Measurements from ENCODE around the gene BSND.
A peak's percentile ranks its signal among the peaks of the same experiment; 100 is the strongest.

The BSND gene

GRCh38 chr1:55039342-55040082 lies 40.8 kb downstream of the BSND start, which contains the start of gene PCSK9:
TSS of gene PCSK9 (plus strand) at chr1:55039548. CDS start at chr1:55039838, 290 bp downstream.
- no peak within 1 kb of the TSS for H3K27ac ChIP-seq (ENCODE audit: low read depth, low read length)

GRCh38 chr1:55040083-55040932 lies 41.6 kb downstream of the BSND start:
- Histone ChIP-seq H3K27me3 (ENCODE audit: control insufficient read depth, insufficient read depth, low read length) (peaks cover 51% of the 10 kb centered on the region), H3K36me3 (ENCODE audit: control insufficient read depth, insufficient read depth, low read length) (peaks cover 18% of the 10 kb centered on the region), H3K9me3 (ENCODE audit: control insufficient read depth, insufficient read depth, low read length) (no peaks in the 10 kb centered on the region), H3K4me1 (ENCODE audit: control insufficient read depth, insufficient read depth, low read length) (peaks cover 23% of the 10 kb centered on the region), H3K9ac (ENCODE audit: low read depth, low read length) (0 out of 2 replicates have a peak overlapping the region, but pooled peaks have one; percentile 53), H3K27ac (ENCODE audit: low read depth, low read length) (no peak overlapping the region), H3K4me3 (ENCODE audit: low read depth, low read length) (peak overlapping the region; percentile 73)

More at GRCh38 chr1:55039342-55040082, 40.8 kb downstream of the BSND start, which contains the start of gene PCSK9:
- peaks cover 23% of the 10 kb centered on the region for H3K4me1 ChIP-seq (ENCODE audit: control insufficient read depth, insufficient read depth, low read length)
- peaks cover 11% of the 10 kb centered on the region for H3K36me3 ChIP-seq (ENCODE audit: control insufficient read depth, insufficient read depth, low read length)
- no peaks in the 10 kb centered on the region for H3K9me3 ChIP-seq (ENCODE audit: control insufficient read depth, insufficient read depth, low read length)
- peak within 1 kb of the TSS; percentile 53; the same call in 1 of the 2 replicates for H3K9ac ChIP-seq (ENCODE audit: low read depth, low read length)
- peak within 1 kb of the TSS; percentile 73 for H3K4me3 ChIP-seq (ENCODE audit: low read depth, low read length)
- H3K27me3 ChIP-seq (ENCODE audit: control insufficient read depth, insufficient read depth, low read length) = peaks cover 51% of the 10 kb centered on the region

GRCh38 chr1:55040933-55041494 lies 42.3 kb downstream of the BSND start:
- Histone ChIP-seq H3K27me3 (ENCODE audit: control insufficient read depth, insufficient read depth, low read length) (peaks cover 51% of the 10 kb centered on the region), H3K9me3 (ENCODE audit: control insufficient read depth, insufficient read depth, low read length) (no peaks in the 10 kb centered on the region), H3K4me3 (ENCODE audit: low read depth, low read length) (peak overlapping the region; percentile 73), H3K27ac (ENCODE audit: low read depth, low read length) (no peak overlapping the region), H3K36me3 (ENCODE audit: control insufficient read depth, insufficient read depth, low read length) (peaks cover 21% of the 10 kb centered on the region), H3K4me1 (ENCODE audit: control insufficient read depth, insufficient read depth, low read length) (peaks cover 23% of the 10 kb centered on the region), H3K9ac (ENCODE audit: low read depth, low read length) (no peak overlapping the region)

- peaks cover 23% of the 10 kb centered on the region for H3K4me1 ChIP-seq (ENCODE audit: control insufficient read depth, insufficient read depth, low read length)
These were observed 42.9 kb downstream of the BSND start for GRCh38 chr1:55041613-55042012.

GRCh38 chr1:55043011-55043410 lies 44.3 kb downstream of the BSND start:
- Histone ChIP-seq H3K9ac (ENCODE audit: low read depth, low read length) (no peak overlapping the region), H3K36me3 (ENCODE audit: control insufficient read depth, insufficient read depth, low read length) (peaks cover 37% of the 10 kb centered on the region), H3K4me3 (ENCODE audit: low read depth, low read length) (no peak overlapping the region), H3K9me3 (ENCODE audit: control insufficient read depth, insufficient read depth, low read length) (no peaks in the 10 kb centered on the region), H3K27ac (ENCODE audit: low read depth, low read length) (no peak overlapping the region), H3K4me1 (ENCODE audit: control insufficient read depth, insufficient read depth, low read length) (peaks cover 23% of the 10 kb centered on the region), H3K27me3 (ENCODE audit: control insufficient read depth, insufficient read depth, low read length) (peaks cover 38% of the 10 kb centered on the region)

More at GRCh38 chr1:55041613-55042012, 42.9 kb downstream of the BSND start:
- Histone ChIP-seq H3K27me3 (ENCODE audit: control insufficient read depth, insufficient read depth, low read length) (peaks cover 47% of the 10 kb centered on the region), H3K9me3 (ENCODE audit: control insufficient read depth, insufficient read depth, low read length) (no peaks in the 10 kb centered on the region), H3K27ac (ENCODE audit: low read depth, low read length) (no peak overlapping the region), H3K36me3 (ENCODE audit: control insufficient read depth, insufficient read depth, low read length) (peaks cover 25% of the 10 kb centered on the region), H3K9ac (ENCODE audit: low read depth, low read length) (no peak overlapping the region), H3K4me3 (ENCODE audit: low read depth, low read length) (peak overlapping the region; percentile 73; the same call in 1 of the 2 replicates)

- Histone ChIP-seq H3K9ac (ENCODE audit: low read depth, low read length) (no peak overlapping the region), H3K27ac (ENCODE audit: low read depth, low read length) (no peak overlapping the region), H3K4me1 (ENCODE audit: control insufficient read depth, insufficient read depth, low read length) (peaks cover 19% of the 10 kb centered on the region)
These were observed 45.0 kb downstream of the BSND start for GRCh38 chr1:55043726-55044125.

GRCh38 chr1:55044617-55045397 lies 46.1 kb downstream of the BSND start:
- Histone ChIP-seq H3K4me1 (ENCODE audit: control insufficient read depth, insufficient read depth, low read length) (peaks cover 15% of the 10 kb centered on the region; the same call in 1 of the 2 replicates), H3K9me3 (ENCODE audit: control insufficient read depth, insufficient read depth, low read length) (no peaks in the 10 kb centered on the region), H3K4me3 (ENCODE audit: low read depth, low read length) (no peak overlapping the region), H3K27me3 (ENCODE audit: control insufficient read depth, insufficient read depth, low read length) (peaks cover 20% of the 10 kb centered on the region), H3K27ac (ENCODE audit: low read depth, low read length) (no peak overlapping the region), H3K36me3 (ENCODE audit: control insufficient read depth, insufficient read depth, low read length) (peaks cover 54% of the 10 kb centered on the region), H3K9ac (ENCODE audit: low read depth, low read length) (no peak overlapping the region)

More at GRCh38 chr1:55043726-55044125, 45.0 kb downstream of the BSND start:
- no peaks in the 10 kb centered on the region for H3K9me3 ChIP-seq (ENCODE audit: control insufficient read depth, insufficient read depth, low read length)
- no peak overlapping the region for H3K4me3 ChIP-seq (ENCODE audit: low read depth, low read length)
- H3K36me3 ChIP-seq (ENCODE audit: control insufficient read depth, insufficient read depth, low read length) = peaks cover 44% of the 10 kb centered on the region
- H3K27me3 ChIP-seq (ENCODE audit: control insufficient read depth, insufficient read depth, low read length) = peaks cover 30% of the 10 kb centered on the region

- Histone ChIP-seq H3K27ac (ENCODE audit: low read depth, low read length) (no peak overlapping the region), H3K4me3 (ENCODE audit: low read depth, low read length) (no peak overlapping the region), H3K27me3 (ENCODE audit: control insufficient read depth, insufficient read depth, low read length) (peaks cover 13% of the 10 kb centered on the region), H3K36me3 (ENCODE audit: control insufficient read depth, insufficient read depth, low read length) (peaks cover 60% of the 10 kb centered on the region), H3K9ac (ENCODE audit: low read depth, low read length) (no peak overlapping the region), H3K9me3 (ENCODE audit: control insufficient read depth, insufficient read depth, low read length) (no peaks in the 10 kb centered on the region), H3K4me1 (ENCODE audit: control insufficient read depth, insufficient read depth, low read length) (peaks cover 13% of the 10 kb centered on the region; the same call in 1 of the 2 replicates)
These were observed 46.7 kb downstream of the BSND start for GRCh38 chr1:55045430-55045829.

GRCh38 chr1:55046871-55047270 lies 48.1 kb downstream of the BSND start:
- Histone ChIP-seq H3K4me1 (ENCODE audit: control insufficient read depth, insufficient read depth, low read length) (peaks cover 6% of the 10 kb centered on the region; the same call in 1 of the 2 replicates), H3K9ac (ENCODE audit: low read depth, low read length) (no peak overlapping the region), H3K27me3 (ENCODE audit: control insufficient read depth, insufficient read depth, low read length) (no peaks in the 10 kb centered on the region), H3K36me3 (ENCODE audit: control insufficient read depth, insufficient read depth, low read length) (peaks cover 60% of the 10 kb centered on the region), H3K4me3 (ENCODE audit: low read depth, low read length) (no peak overlapping the region), H3K9me3 (ENCODE audit: control insufficient read depth, insufficient read depth, low read length) (no peaks in the 10 kb centered on the region), H3K27ac (ENCODE audit: low read depth, low read length) (no peak overlapping the region)

- Histone ChIP-seq H3K9ac (ENCODE audit: low read depth, low read length) (no peak overlapping the region), H3K4me1 (ENCODE audit: control insufficient read depth, insufficient read depth, low read length) (peaks cover 6% of the 10 kb centered on the region; the same call in 1 of the 2 replicates), H3K4me3 (ENCODE audit: low read depth, low read length) (no peak overlapping the region), H3K9me3 (ENCODE audit: control insufficient read depth, insufficient read depth, low read length) (no peaks in the 10 kb centered on the region), H3K36me3 (ENCODE audit: control insufficient read depth, insufficient read depth, low read length) (peaks cover 63% of the 10 kb centered on the region), H3K27ac (ENCODE audit: low read depth, low read length) (no peak overlapping the region), H3K27me3 (ENCODE audit: control insufficient read depth, insufficient read depth, low read length) (no peaks in the 10 kb centered on the region)
These were observed 48.9 kb downstream of the BSND start for GRCh38 chr1:55047611-55048010.
